Dermis microvascular lymphatic vessel endothelial cell (primary cell): ENCODE results near the gene PICK1. TPM values are rescaled to one million over a fixed set of nuclear protein-coding genes. Genes with fewer than 3 reads are reported as not detected.
"Not testable (repeated sequence)": the region's sequence is repeated elsewhere in the genome, so short reads cannot be mapped to it uniquely, and the experiment has no call there.

ENCODE experiments used
- DNase-seq, 2 donors: peaks; one replicate each; pipeline versions ENCODE4 v3.0.0 to v3.0.0-alpha.2; 2010; ENCODE audit warnings: low read depth in 2 of 2
- total RNA-seq: library from RNA; depleted of rRNA; stranded (reverse); fragments of >200 nt; gene quantifications from 2 replicates; pipeline ENCODE4 v1.2.1, GENCODE V29; 2014

Gene PICK1
- total RNA-seq, 1 donor from 2014 or later: 6.5 TPM

- DNase-seq: peak; percentile 70 to 84
These were observed 57.5 kb downstream of the PICK1 start for GRCh38 chr22:38114484-38115398.

GRCh38 chr22:38115423-38116205 is 58.4 kb downstream of the PICK1 start:
- no peak for DNase-seq

- peak; percentile 36 to 62 for DNase-seq
These were observed 60.4 kb downstream of the PICK1 start for GRCh38 chr22:38117556-38117955.

GRCh38 chr22:38118182-38118581 is 61.0 kb downstream of the PICK1 start:
- no peak for DNase-seq

DNA sequence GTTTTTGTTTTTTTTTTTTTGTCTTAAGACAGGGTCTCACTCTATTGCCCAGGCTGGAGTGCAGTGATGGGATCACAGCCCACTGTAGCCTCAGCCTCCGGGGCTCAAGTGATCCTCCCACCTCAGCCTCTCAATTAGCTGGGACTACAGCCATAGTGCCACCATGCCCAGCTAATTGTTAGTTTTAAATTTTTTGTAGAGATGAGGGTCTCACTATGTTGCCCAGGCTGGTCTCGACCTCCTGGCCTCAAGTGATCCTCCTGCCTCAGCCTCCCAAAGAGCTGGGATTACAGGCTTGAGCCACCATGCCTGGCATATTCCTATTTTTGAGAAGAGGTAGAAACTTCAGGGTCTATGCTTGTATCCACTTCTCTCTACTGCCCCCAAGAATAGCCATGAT is 61.5 kb downstream of the PICK1 start:
- not testable (repeated sequence) for DNase-seq

GRCh38 chr22:38120359-38121110 is 63.3 kb downstream of the PICK1 start:
- no peak for DNase-seq

DNA sequence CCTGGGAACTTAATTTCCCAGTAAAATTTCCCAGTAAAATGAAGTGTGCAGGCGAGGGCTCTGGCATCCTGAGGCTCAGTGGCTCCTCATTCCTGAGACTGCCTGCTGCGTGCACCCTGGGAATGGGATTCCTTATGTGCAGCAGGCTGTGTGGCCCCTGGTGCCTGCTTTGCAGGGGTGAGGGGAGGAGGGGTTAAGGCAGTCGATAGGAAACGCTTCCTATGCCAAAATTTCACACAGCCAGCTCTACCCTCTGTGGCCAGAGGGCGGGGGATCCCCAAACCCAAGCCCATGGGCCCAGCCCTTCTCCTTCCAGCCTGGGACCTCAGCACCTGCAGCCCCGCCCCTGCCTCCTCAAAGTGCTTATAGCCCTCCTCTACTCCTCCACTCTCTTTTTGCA is 65.4 kb downstream of the PICK1 start:
- no peak for DNase-seq

GRCh38 chr22:38124236-38124974 is 67.2 kb downstream of the PICK1 start:
- no peak for DNase-seq

GRCh38 chr22:38125038-38125610 is 67.9 kb downstream of the PICK1 start:
- no peak for DNase-seq

Other genes starting within 250 kb of the PICK1 start
- gene GCAT, start 249.5 kb upstream of the PICK1 start, total RNA-seq: 16.9 and 24.6 TPM in 2 replicates
- 0.13 TPM in 1 of 2 replicates, not detected in the other for gene GALR3, start 234.0 kb upstream of the PICK1 start, total RNA-seq
- 20.5 and 23.4 TPM in 2 replicates for gene ANKRD54, start 213.1 kb upstream of the PICK1 start, total RNA-seq
- 290 and 470 TPM in 2 replicates for gene EIF3L, start 208.0 kb upstream of the PICK1 start, total RNA-seq
- gene MICALL1, start 151.1 kb upstream of the PICK1 start, total RNA-seq: 21.3 and 37.3 TPM in 2 replicates
- gene C22orf23, start 103.8 kb upstream of the PICK1 start, total RNA-seq: under 0.01 and 0.13 TPM in 2 replicates
- gene POLR2F, start 103.7 kb upstream of the PICK1 start, total RNA-seq: 38.8 and 44.9 TPM in 2 replicates
- not detected in 2 replicates for gene SOX10, start 72.8 kb upstream of the PICK1 start, total RNA-seq
- under 0.01 and 0.13 TPM in 2 replicates for gene SLC16A8, start 26.8 kb downstream of the PICK1 start, total RNA-seq
- 0.25 TPM in 1 of 2 replicates, not detected in the other for gene BAIAP2L2, start 53.3 kb downstream of the PICK1 start, total RNA-seq
- gene PLA2G6, start 124.4 kb downstream of the PICK1 start, total RNA-seq: 1.5 and 3.5 TPM in 2 replicates
- gene MAFF, start 144.6 kb downstream of the PICK1 start, total RNA-seq: 34.9 and 122 TPM in 2 replicates
- 25.4 and 32.9 TPM in 2 replicates for gene TMEM184B, start 215.6 kb downstream of the PICK1 start, total RNA-seq